Prostate gland (tissue), 2 donors: Measurements from ENCODE around the gene C1orf50. TPM values are rescaled to one million over a fixed set of nuclear protein-coding genes. Genes with fewer than 3 reads are reported as not detected.
A peak's percentile ranks its signal among the peaks of the same experiment; 100 is the strongest.

Experiments used
- DNase-seq: peaks from one replicate; pipeline ENCODE4 v3.0.0-alpha.2; 2019; ENCODE audit warnings: low spot score
- H3K27ac ChIP-seq, 2 donors: fragments of 200-600 bp; sonication (generic); 2 replicates each; pipeline ENCODE4 v1.5.1; 2017 to 2019
- H3K27me3 ChIP-seq: fragments of 200-600 bp; sonication (generic); replicated peaks from 2 replicates; pipeline ENCODE4 v1.5.1; 2019; ENCODE audit not compliant: insufficient read depth
- H3K36me3 ChIP-seq, 2 donors: fragments of 200-600 bp; sonication (generic); 1 replicate in 1 of 2; 2 replicates in 1 of 2; pipeline versions ENCODE4 v1.5.1 to v1.8.1; 2017 to 2019
- H3K4me1 ChIP-seq: fragments of 200-600 bp; sonication (generic); replicated peaks from 2 replicates; pipeline ENCODE4 v1.5.1; 2019
- H3K4me3 ChIP-seq, 2 donors: fragments of 200-600 bp; sonication (generic); 2 replicates each; pipeline ENCODE4 v1.5.1; 2017 to 2019
- H3K9me3 ChIP-seq: fragments of 200-600 bp; sonication (generic); 2 replicates; pipeline ENCODE4 v1.5.1; 2017
- POLR2A ChIP-seq: fragments of 450-650 bp; IDR thresholded peaks from one replicate; pipeline ENCODE4 v1.6.1; 2016; ENCODE audit warnings: antibody characterized with exemption, mild to moderate bottlenecking
- POLR2AphosphoS5 ChIP-seq: sonication (generic); formaldehyde crosslinking; IDR thresholded peaks from one replicate; pipeline ENCODE4 v1.6.1; 2017; ENCODE audit warnings: antibody characterized with exemption
- WGBS: methylation state at CpG from one replicate; pipeline ENCODE4 v1.1.5; 2018; 5-methylcytosine and 5-hydroxymethylcytosine counted together
- intact Hi-C: fragments of 100-400 bp; cut with DNase I; formaldehyde crosslinking; loops from one replicate; pipeline ENCODE4 v1.14.2; 2022
- total RNA-seq, 2 donors: library from RNA; depleted of rRNA; stranded (reverse); fragments of >200 nt; gene quantifications; one replicate each; pipeline ENCODE4 v1.1.0, GENCODE V29; 2016
- TF ChIP-seq, protein P1 (sequence below), 4 experiments: fragments of 200-600 bp in 2 of 4; fragments of 450-650 bp in 2 of 4; sonication (generic) in 2 of 4; IDR thresholded peaks; 1 replicate in 3 of 4; 2 replicates in 1 of 4; pipeline ENCODE4 v1.5.1; 2016 to 2019; ENCODE audit warnings: antibody characterized with exemption in 4 of 4, mild to moderate bottlenecking in 2 of 4, moderate library complexity in 2 of 4

The C1orf50 gene
- total RNA-seq, 2 donors from 2014 or later, result 3.3 to 3.6 TPM

GRCh38 chr1:42759114-42759513, 7.9 kb upstream of the C1orf50 start:
- no peaks in the 10 kb centered on the region for H3K27me3 ChIP-seq
- no peak for TF ChIP-seq POLR2A
- TF ChIP-seq, protein P1, sequence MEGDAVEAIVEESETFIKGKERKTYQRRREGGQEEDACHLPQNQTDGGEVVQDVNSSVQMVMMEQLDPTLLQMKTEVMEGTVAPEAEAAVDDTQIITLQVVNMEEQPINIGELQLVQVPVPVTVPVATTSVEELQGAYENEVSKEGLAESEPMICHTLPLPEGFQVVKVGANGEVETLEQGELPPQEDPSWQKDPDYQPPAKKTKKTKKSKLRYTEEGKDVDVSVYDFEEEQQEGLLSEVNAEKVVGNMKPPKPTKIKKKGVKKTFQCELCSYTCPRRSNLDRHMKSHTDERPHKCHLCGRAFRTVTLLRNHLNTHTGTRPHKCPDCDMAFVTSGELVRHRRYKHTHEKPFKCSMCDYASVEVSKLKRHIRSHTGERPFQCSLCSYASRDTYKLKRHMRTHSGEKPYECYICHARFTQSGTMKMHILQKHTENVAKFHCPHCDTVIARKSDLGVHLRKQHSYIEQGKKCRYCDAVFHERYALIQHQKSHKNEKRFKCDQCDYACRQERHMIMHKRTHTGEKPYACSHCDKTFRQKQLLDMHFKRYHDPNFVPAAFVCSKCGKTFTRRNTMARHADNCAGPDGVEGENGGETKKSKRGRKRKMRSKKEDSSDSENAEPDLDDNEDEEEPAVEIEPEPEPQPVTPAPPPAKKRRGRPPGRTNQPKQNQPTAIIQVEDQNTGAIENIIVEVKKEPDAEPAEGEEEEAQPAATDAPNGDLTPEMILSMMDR (IDR thresholded peaks at IDR 0.05), result no peak
- TF ChIP-seq POLR2AphosphoS5, result no peak
- H3K36me3 ChIP-seq, result no peaks in the 10 kb centered on the region
- 73% methylated on average over 9 of the region's 9 CpGs for WGBS
- no peak for DNase-seq
- H3K4me1 ChIP-seq, result no peaks in the 10 kb centered on the region
- no peak overlapping the region for H3K27ac ChIP-seq
- no peaks in the 10 kb centered on the region for H3K9me3 ChIP-seq
- intact Hi-C loops, result no loop called here
- H3K4me3 ChIP-seq, result no peak overlapping the region

- Histone ChIP-seq H3K27me3 (no peaks in the 10 kb centered on the region), H3K4me3 (no peak overlapping the region), H3K4me1 (peaks cover 4% of the 10 kb centered on the region), H3K36me3 (no peaks in the 10 kb centered on the region), H3K9me3 (no peaks in the 10 kb centered on the region), H3K27ac (no peak overlapping the region)
- intact Hi-C loops, result loop anchor here (10.0 kb wide), 2 partner anchors 163 to 297 kb away; partner anchors contain the start of gene CCDC30
- TF ChIP-seq, protein P1 (IDR thresholded peaks at IDR 0.05), result no peak
- TF ChIP-seq POLR2AphosphoS5 (no peak), POLR2A (no peak)
- no peak for DNase-seq
- WGBS, result 97% methylated on average over 4 of the region's 4 CpGs
Observed at GRCh38 chr1:42761567-42761966, 5.5 kb upstream of the C1orf50 start.

- H3K9me3 ChIP-seq, result no peaks in the 10 kb centered on the region
- intact Hi-C loops, result loop anchor here (10.0 kb wide), 2 partner anchors 163 to 297 kb away; partner anchors contain the start of gene CCDC30
Observed at GRCh38 chr1:42762269-42762668, 4.8 kb upstream of the C1orf50 start.

GRCh38 chr1:42765269-42765668, 1.8 kb upstream of the C1orf50 start:
- H3K36me3 ChIP-seq, result no peaks in the 10 kb centered on the region
- WGBS, result 9% methylated on average over 7 of the region's 7 CpGs
- H3K27ac ChIP-seq, result peak overlapping the region in 1 of 2 donors; percentile 73
- TF ChIP-seq POLR2A, result no peak
- TF ChIP-seq, protein P1 (IDR thresholded peaks at IDR 0.05), result no peak
- TF ChIP-seq POLR2AphosphoS5, result no peak
- no peaks in the 10 kb centered on the region for H3K9me3 ChIP-seq
- peaks cover 9% of the 10 kb centered on the region for H3K4me1 ChIP-seq
- intact Hi-C loops, result loop anchor here (10.0 kb wide), 2 partner anchors 160 to 300 kb away; partner anchors contain the start of gene CCDC30
- H3K4me3 ChIP-seq, result peak overlapping the region; percentile 86 to 95
- no peaks in the 10 kb centered on the region for H3K27me3 ChIP-seq
- DNase-seq, result no peak

More at GRCh38 chr1:42762269-42762668, 4.8 kb upstream of the C1orf50 start:
- DNase-seq, result no peak
- Histone ChIP-seq H3K27ac (no peak overlapping the region), H3K36me3 (no peaks in the 10 kb centered on the region), H3K27me3 (no peaks in the 10 kb centered on the region), H3K4me1 (peaks cover 4% of the 10 kb centered on the region), H3K4me3 (no peak overlapping the region)
- 64% methylated on average over 5 of the region's 5 CpGs for WGBS
- no peak for TF ChIP-seq POLR2A
- no peak for TF ChIP-seq POLR2AphosphoS5
- TF ChIP-seq, protein P1 (IDR thresholded peaks at IDR 0.05), result no peak
